Liver (tissue), 9 donors: ENCODE measurements around the gene BTRC. TPM values are rescaled to one million over a fixed set of nuclear protein-coding genes. Genes with fewer than 3 reads are reported as not detected.

ENCODE experiments used
- DNase-seq: peaks from one replicate; pipeline ENCODE4 v3.0.0-alpha.2; 2017; ENCODE audit warnings: low spot score
- H3K27ac ChIP-seq, 2 donors: one replicate each; pipeline ENCODE4 v1.7.0; 2013; ENCODE audit warnings: inconsistent platforms in 2 of 2, low read length in 2 of 2, control low read depth in 1 of 2, low read depth in 1 of 2, mild to moderate bottlenecking in 1 of 2
- H3K27me3 ChIP-seq, 4 donors: one replicate each; pipeline versions ENCODE4 v1.6.1 to v1.7.0; 2013; ENCODE audit warnings: low read length in 3 of 4, inconsistent platforms in 1 of 4, mild to moderate bottlenecking in 1 of 4, moderate library complexity in 1 of 4; ENCODE audit not compliant: control insufficient read depth in 4 of 4, insufficient read depth in 4 of 4
- H3K36me3 ChIP-seq, 4 donors: one replicate each; pipeline versions ENCODE4 v1.6.1 to v1.7.0; 2013; ENCODE audit warnings: low read length in 3 of 4, mild to moderate bottlenecking in 3 of 4, low read depth in 1 of 4, moderate library complexity in 1 of 4; ENCODE audit not compliant: control insufficient read depth in 4 of 4, insufficient read depth in 3 of 4
- H3K4me1 ChIP-seq, 4 donors: one replicate each; pipeline versions ENCODE4 v1.6.1 to v1.7.0; 2013; ENCODE audit warnings: low read length in 3 of 4, mild to moderate bottlenecking in 3 of 4, moderate library complexity in 1 of 4; ENCODE audit not compliant: control insufficient read depth in 4 of 4, insufficient read depth in 4 of 4
- H3K4me3 ChIP-seq, 3 donors: one replicate each; pipeline versions ENCODE4 v1.6.1 to v1.7.0; 2013; ENCODE audit warnings: low read length in 3 of 3, control low read depth in 1 of 3, low read depth in 1 of 3, mild to moderate bottlenecking in 1 of 3
- H3K9ac ChIP-seq, 2 donors: one replicate each; pipeline ENCODE4 v1.7.0; 2013; ENCODE audit warnings: low read length in 2 of 2, mild to moderate bottlenecking in 2 of 2, moderate library complexity in 2 of 2, control low read depth in 1 of 2, low read depth in 1 of 2
- H3K9me3 ChIP-seq, 4 donors: one replicate each; pipeline versions ENCODE4 v1.6.1 to v1.7.0; 2013; ENCODE audit warnings: low read length in 3 of 4; ENCODE audit not compliant: control insufficient read depth in 4 of 4
- EGR1 ChIP-seq, 2 donors: IDR thresholded peaks; 2 replicates each; pipeline ENCODE4 v1.6.1; 2016 to 2018; ENCODE audit warnings: antibody characterized with exemption in 2 of 2, low read depth in 2 of 2
- FOXA1 ChIP-seq: IDR thresholded peaks from 2 replicates; pipeline ENCODE4 v1.6.1; 2016; ENCODE audit warnings: antibody characterized with exemption
- GABPA ChIP-seq, 2 donors: IDR thresholded peaks in 1 of 2; conservative IDR thresholded peaks in 1 of 2; 2 replicates each; pipeline ENCODE4 v1.6.1; 2016; ENCODE audit warnings: antibody characterized with exemption in 2 of 2, mild to moderate bottlenecking in 1 of 2, moderate library complexity in 1 of 2
- HNF4A ChIP-seq, 2 donors: conservative IDR thresholded peaks; 2 replicates each; pipeline ENCODE4 v1.6.1; 2016; ENCODE audit warnings: antibody characterized with exemption in 2 of 2, mild to moderate bottlenecking in 2 of 2
- HNF4G ChIP-seq: IDR thresholded peaks from 2 replicates; pipeline ENCODE4 v1.6.1; 2016; ENCODE audit warnings: antibody characterized with exemption
- JUND ChIP-seq, 2 donors: IDR thresholded peaks; 2 replicates each; pipeline ENCODE4 v1.6.1; 2016; ENCODE audit warnings: antibody characterized with exemption in 2 of 2
- NR2F2 ChIP-seq: IDR thresholded peaks from 2 replicates; pipeline ENCODE4 v1.6.1; 2016; ENCODE audit warnings: antibody characterized with exemption
- RAD21 ChIP-seq, 2 donors: IDR thresholded peaks; 2 replicates each; pipeline ENCODE4 v1.6.1; 2016; ENCODE audit warnings: antibody characterized with exemption in 2 of 2, mild to moderate bottlenecking in 2 of 2
- RXRA ChIP-seq, 2 donors: IDR thresholded peaks; 2 replicates each; pipeline ENCODE4 v1.6.1; 2017 to 2018; ENCODE audit warnings: antibody characterized with exemption in 2 of 2, mild to moderate bottlenecking in 1 of 2
- SP1 ChIP-seq: IDR thresholded peaks from 2 replicates; pipeline ENCODE4 v1.6.1; 2018; ENCODE audit warnings: antibody characterized with exemption, mild to moderate bottlenecking
- TAF1 ChIP-seq: conservative IDR thresholded peaks from 2 replicates; pipeline ENCODE4 v1.6.1; 2016; ENCODE audit warnings: antibody characterized with exemption, mild to moderate bottlenecking
- YY1 ChIP-seq: IDR thresholded peaks from 2 replicates; pipeline ENCODE4 v1.6.1; 2016; ENCODE audit warnings: antibody characterized with exemption, mild to moderate bottlenecking
- WGBS: extraction: QIAGEN DNeasy Blood & Tissue Kit; methylation state at CpG from one replicate; pipeline ENCODE4 v1.1.7; 2013; 5-methylcytosine and 5-hydroxymethylcytosine counted together
- polyA plus RNA-seq, 2 donors: library from polyadenylated mRNA; stranded (reverse) in 1 of 2; unstranded in 1 of 2; fragments of 200-250 nt in 1 of 2; fragments of >200 nt in 1 of 2; fragmentation: Nextera tagmentation in 1 of 2; extraction: Ambion mirVana in 1 of 2; gene quantifications; one replicate each; pipeline versions ENCODE4 v1.2.1 to v1.2.3, GENCODE V29; 2013 to 2015
- total RNA-seq, 2 donors: library from RNA; depleted of rRNA; stranded (reverse); fragments of >200 nt; gene quantifications; one replicate each; pipeline ENCODE4 v1.2.3, GENCODE V29; 2014
- TF ChIP-seq, protein P1 (sequence below): IDR thresholded peaks from 2 replicates; pipeline ENCODE4 v1.6.1; 2016; ENCODE audit warnings: antibody characterized with exemption
- TF ChIP-seq, protein P2 (sequence below): IDR thresholded peaks from 2 replicates; pipeline ENCODE4 v1.6.1; 2016; ENCODE audit warnings: antibody characterized with exemption
- TF ChIP-seq, protein P3 (sequence below): fragments of 150-350 bp; IDR thresholded peaks from 2 replicates; pipeline ENCODE4 v1.5.1; 2017; ENCODE audit warnings: improper control_type of control experiment, low read depth, low read length; ENCODE audit not compliant: missing input control
- TF ChIP-seq, protein P4 (sequence below): IDR thresholded peaks from 2 replicates; pipeline ENCODE4 v1.6.1; 2016; ENCODE audit warnings: antibody characterized with exemption
- TF ChIP-seq, protein P5 (sequence below): IDR thresholded peaks from 2 replicates; pipeline ENCODE4 v1.6.1; 2016; ENCODE audit warnings: antibody characterized with exemption, mild to moderate bottlenecking
- donor health status: healthy.
- donor health status: healthy.
- donor health status: healthy.
- donor health status: healthy.
- donor health status: healthy.

Gene BTRC
- total and polyA plus RNA-seq, 4 donors, result 2.7 to 28.2 (median 5.9) TPM

DNA sequence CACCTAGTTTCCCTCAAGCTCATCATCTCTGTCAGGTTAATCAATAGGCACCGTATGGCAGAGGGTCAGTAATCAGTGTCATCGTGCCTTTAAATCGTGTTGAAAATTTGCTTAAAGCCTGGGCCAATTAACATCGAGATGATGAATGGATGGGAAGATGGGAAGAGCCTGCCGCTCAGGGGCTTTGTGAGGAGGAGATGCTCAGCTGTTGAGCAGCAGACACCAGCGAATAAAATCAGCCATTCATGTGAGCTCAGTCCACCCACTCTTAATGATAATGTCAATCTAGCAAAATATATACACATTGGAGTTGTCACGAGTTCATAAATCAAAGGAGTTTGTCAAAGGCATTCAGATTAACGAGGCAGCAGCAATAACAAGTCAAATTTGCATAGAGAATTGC, 97.7 kb downstream of the BTRC start:
- no peaks in the 10 kb centered on the region for H3K36me3 ChIP-seq
- H3K27ac ChIP-seq, result no peak overlapping the region
- WGBS, result 88% methylated on average over 8 of the region's 8 CpGs
- H3K9ac ChIP-seq, result no peak overlapping the region
- H3K4me1 ChIP-seq, result peaks cover 0 to 1% (median 0%) of the 10 kb centered on the region in 4 donors
- TF ChIP-seq RAD21 (IDR thresholded peaks at IDR 0.05) (no peak), HNF4G (no peak), NR2F2 (no peak), FOXA1 (no peak)
- TF ChIP-seq, protein P1, sequence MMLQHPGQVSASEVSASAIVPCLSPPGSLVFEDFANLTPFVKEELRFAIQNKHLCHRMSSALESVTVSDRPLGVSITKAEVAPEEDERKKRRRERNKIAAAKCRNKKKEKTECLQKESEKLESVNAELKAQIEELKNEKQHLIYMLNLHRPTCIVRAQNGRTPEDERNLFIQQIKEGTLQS, result no peak
- TF ChIP-seq, protein P2, sequence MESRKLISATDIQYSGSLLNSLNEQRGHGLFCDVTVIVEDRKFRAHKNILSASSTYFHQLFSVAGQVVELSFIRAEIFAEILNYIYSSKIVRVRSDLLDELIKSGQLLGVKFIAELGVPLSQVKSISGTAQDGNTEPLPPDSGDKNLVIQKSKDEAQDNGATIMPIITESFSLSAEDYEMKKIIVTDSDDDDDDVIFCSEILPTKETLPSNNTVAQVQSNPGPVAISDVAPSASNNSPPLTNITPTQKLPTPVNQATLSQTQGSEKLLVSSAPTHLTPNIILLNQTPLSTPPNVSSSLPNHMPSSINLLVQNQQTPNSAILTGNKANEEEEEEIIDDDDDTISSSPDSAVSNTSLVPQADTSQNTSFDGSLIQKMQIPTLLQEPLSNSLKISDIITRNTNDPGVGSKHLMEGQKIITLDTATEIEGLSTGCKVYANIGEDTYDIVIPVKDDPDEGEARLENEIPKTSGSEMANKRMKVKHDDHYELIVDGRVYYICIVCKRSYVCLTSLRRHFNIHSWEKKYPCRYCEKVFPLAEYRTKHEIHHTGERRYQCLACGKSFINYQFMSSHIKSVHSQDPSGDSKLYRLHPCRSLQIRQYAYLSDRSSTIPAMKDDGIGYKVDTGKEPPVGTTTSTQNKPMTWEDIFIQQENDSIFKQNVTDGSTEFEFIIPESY, result no peak
- TF ChIP-seq, protein P3, sequence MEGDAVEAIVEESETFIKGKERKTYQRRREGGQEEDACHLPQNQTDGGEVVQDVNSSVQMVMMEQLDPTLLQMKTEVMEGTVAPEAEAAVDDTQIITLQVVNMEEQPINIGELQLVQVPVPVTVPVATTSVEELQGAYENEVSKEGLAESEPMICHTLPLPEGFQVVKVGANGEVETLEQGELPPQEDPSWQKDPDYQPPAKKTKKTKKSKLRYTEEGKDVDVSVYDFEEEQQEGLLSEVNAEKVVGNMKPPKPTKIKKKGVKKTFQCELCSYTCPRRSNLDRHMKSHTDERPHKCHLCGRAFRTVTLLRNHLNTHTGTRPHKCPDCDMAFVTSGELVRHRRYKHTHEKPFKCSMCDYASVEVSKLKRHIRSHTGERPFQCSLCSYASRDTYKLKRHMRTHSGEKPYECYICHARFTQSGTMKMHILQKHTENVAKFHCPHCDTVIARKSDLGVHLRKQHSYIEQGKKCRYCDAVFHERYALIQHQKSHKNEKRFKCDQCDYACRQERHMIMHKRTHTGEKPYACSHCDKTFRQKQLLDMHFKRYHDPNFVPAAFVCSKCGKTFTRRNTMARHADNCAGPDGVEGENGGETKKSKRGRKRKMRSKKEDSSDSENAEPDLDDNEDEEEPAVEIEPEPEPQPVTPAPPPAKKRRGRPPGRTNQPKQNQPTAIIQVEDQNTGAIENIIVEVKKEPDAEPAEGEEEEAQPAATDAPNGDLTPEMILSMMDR, result no peak
- no peak overlapping the region for H3K4me3 ChIP-seq
- H3K9me3 ChIP-seq, result no peaks in the 10 kb centered on the region
- no peak for DNase-seq
- no peaks in the 10 kb centered on the region for H3K27me3 ChIP-seq

DNA sequence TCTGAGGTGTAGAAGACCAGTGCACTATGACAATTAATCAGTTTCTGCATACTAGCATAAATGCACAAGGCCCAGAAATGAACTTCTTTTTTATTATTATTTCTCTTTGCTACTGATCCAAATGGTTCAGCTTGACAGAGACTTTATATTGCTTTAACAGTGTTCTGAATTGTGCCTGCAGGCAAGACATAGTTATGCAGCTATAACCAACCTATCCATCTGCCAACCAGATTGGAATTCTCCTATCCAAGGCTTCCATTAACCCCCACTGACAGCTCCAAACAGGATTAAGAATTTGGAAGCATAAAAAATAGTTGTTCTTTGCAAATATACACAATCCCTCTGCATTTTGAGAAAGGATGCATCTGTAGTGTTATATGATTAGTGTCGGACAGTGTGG, 98.2 kb downstream of the BTRC start:
- no peak for TF ChIP-seq NR2F2
- TF ChIP-seq, protein P2, result no peak
- TF ChIP-seq HNF4A (conservative IDR thresholded peaks at IDR 0.05), result no peak
- TF ChIP-seq HNF4G, result no peak
- no peak for TF ChIP-seq RXRA (IDR thresholded peaks at IDR 0.05)
- TF ChIP-seq, protein P4, sequence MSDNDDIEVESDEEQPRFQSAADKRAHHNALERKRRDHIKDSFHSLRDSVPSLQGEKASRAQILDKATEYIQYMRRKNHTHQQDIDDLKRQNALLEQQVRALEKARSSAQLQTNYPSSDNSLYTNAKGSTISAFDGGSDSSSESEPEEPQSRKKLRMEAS, result no peak
- TF ChIP-seq, protein P1, result no peak
- Histone ChIP-seq H3K27me3 (no peaks in the 10 kb centered on the region), H3K9ac (no peak overlapping the region), H3K27ac (no peak overlapping the region), H3K4me3 (no peak overlapping the region), H3K9me3 (no peaks in the 10 kb centered on the region), H3K36me3 (no peaks in the 10 kb centered on the region), H3K4me1 (peaks cover 0 to 1% (median 0%) of the 10 kb centered on the region in 4 donors)
- 100% methylated on average over 1 of the region's 1 CpG for WGBS
- DNase-seq, result no peak

DNA sequence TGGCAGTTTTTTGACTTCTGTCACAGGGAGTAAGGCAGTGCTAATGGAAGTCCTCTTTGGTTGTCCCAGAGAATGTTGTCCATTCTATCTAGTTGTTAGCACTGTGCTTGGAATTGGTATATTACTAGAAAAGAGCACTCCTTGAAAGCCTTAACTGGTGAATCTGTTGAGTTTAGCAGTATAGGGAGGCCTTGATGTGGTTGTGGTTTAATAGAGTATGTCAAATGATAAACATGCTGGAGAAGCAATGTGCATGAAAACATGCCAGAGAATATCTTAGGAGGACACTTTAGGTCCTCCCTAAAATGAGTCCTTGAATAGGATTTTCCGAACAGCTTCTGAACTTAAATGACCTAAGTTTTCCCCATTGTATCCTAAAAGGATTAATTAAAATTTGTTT, 98.6 kb downstream of the BTRC start:
- H3K27ac ChIP-seq, result no peak overlapping the region
- no peak overlapping the region for H3K9ac ChIP-seq
- no peak overlapping the region for H3K4me3 ChIP-seq
- peaks cover 0 to 1% (median 0%) of the 10 kb centered on the region in 4 donors for H3K4me1 ChIP-seq
- no peaks in the 10 kb centered on the region for H3K36me3 ChIP-seq
- no peaks in the 10 kb centered on the region for H3K9me3 ChIP-seq
- no peak for DNase-seq
- 97% methylated on average over 1 of the region's 1 CpG for WGBS
- H3K27me3 ChIP-seq, result no peaks in the 10 kb centered on the region
- TF ChIP-seq NR2F2 (no peak), SP1 (no peak), RAD21 (IDR thresholded peaks at IDR 0.05) (no peak), FOXA1 (no peak), GABPA (IDR thresholded peaks at IDR 0.05 in 1 of 2, conservative IDR thresholded peaks at IDR 0.05 in 1 of 2) (no peak), TAF1 (no peak), JUND (IDR thresholded peaks at IDR 0.05) (no peak), YY1 (no peak), HNF4A (conservative IDR thresholded peaks at IDR 0.05) (no peak), EGR1 (IDR thresholded peaks at IDR 0.05; ENCODE audit: low read depth in 2 of 2) (no peak)
- TF ChIP-seq, protein P5, sequence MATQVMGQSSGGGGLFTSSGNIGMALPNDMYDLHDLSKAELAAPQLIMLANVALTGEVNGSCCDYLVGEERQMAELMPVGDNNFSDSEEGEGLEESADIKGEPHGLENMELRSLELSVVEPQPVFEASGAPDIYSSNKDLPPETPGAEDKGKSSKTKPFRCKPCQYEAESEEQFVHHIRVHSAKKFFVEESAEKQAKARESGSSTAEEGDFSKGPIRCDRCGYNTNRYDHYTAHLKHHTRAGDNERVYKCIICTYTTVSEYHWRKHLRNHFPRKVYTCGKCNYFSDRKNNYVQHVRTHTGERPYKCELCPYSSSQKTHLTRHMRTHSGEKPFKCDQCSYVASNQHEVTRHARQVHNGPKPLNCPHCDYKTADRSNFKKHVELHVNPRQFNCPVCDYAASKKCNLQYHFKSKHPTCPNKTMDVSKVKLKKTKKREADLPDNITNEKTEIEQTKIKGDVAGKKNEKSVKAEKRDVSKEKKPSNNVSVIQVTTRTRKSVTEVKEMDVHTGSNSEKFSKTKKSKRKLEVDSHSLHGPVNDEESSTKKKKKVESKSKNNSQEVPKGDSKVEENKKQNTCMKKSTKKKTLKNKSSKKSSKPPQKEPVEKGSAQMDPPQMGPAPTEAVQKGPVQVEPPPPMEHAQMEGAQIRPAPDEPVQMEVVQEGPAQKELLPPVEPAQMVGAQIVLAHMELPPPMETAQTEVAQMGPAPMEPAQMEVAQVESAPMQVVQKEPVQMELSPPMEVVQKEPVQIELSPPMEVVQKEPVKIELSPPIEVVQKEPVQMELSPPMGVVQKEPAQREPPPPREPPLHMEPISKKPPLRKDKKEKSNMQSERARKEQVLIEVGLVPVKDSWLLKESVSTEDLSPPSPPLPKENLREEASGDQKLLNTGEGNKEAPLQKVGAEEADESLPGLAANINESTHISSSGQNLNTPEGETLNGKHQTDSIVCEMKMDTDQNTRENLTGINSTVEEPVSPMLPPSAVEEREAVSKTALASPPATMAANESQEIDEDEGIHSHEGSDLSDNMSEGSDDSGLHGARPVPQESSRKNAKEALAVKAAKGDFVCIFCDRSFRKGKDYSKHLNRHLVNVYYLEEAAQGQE, result no peak
